Measurements from ENCODE around the gene SLC6A6.

The SLC6A6 gene

DNA sequence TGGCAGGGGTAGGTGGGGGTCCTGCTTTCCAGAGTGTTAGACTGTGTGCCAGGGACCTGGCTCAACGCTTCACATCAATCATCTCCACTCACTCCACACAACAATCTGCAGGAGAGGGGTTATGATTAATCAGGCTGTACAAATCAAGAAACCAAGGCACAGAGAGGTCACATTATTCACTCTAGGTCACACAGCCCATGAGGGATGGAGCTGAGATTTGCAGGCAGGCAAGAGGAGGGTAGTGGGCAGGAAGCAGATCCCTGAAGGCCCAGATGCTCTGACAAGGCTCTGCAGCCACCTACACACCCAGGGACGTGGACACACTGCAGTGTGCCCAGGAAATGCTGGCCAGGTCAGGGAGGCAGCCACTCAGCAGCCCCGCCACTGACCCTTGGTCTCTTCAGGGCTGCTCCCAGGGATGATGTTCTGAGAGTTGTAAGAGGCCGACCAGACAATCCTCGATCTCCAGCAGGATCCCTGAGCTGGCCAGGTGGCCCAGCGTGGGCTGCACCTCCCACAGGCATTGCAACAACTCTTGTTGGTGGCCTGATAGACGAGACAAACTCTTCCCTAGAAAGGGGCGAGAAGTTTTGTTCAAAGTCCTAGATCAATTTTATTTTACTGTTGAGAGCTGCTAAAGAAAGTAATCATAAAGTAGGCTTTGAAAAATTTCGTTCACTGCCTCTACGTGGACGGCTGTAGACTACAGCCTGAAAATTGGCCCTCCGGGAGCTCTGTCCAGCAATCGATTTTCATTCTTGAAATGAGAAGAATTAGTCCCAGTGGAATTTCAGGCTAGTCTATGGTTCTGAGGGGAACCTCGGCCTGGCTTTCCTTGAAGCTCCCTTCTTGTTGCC lies 4.2 kb upstream of the SLC6A6 start:
- H3K9ac ChIP-seq = peak overlapping the region in 3 of 11 experiments; percentile 22 to 45 (median 31); a peak in 5 of 22 replicates
- H3K27me3 ChIP-seq = no peaks in the 10 kb centered on the region
- no peaks in the 10 kb centered on the region for H3K36me3 ChIP-seq
- peaks cover 0 to 11% (median 4%) of the 10 kb centered on the region in 11 experiments; a peak in 5 of 22 replicates for H4K20me1 ChIP-seq
- H3K9me3 ChIP-seq (replicated peaks in 1 of 11) = no peaks in the 10 kb centered on the region
- H3K27ac ChIP-seq = peak overlapping the region in 5 of 11 experiments; percentile 32 to 66 (median 42); a peak in 10 of 22 replicates
- H3K4me3 ChIP-seq = peak overlapping the region in 3 of 10 experiments; percentile 14 to 43 (median 30); a peak in 3 of 20 replicates
- H3K4me2 ChIP-seq = peak overlapping the region; percentile 67 to 96 (median 89)
- peaks cover 41 to 70% (median 51%) of the 10 kb centered on the region in 10 experiments for H3K4me1 ChIP-seq
- TF ChIP-seq Cebpa-rat (IDR thresholded peaks at IDR 0.05) = no peak

DNA sequence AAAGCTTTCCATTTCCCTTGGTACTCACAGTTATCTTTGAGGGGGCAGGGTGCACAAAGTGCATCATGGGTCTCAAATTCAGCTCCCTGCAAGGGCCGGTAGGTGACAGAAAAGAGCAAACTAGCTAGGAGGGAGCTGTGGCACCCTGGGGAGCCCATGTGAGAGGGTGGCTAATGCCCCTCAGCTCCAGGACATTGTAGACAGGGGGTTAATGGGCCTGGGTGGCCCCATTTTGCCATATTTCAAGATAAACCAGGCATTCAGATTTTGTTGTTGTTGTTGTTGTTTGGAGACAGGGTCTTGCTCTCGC lies 3.7 kb upstream of the SLC6A6 start:
- H4K20me1 ChIP-seq = peaks cover 0 to 17% (median 9%) of the 10 kb centered on the region in 11 experiments; a peak in 12 of 22 replicates
- no peaks in the 10 kb centered on the region for H3K9me3 ChIP-seq (replicated peaks in 1 of 11)
- peak overlapping the region; percentile 67 to 96 (median 89); a peak in 17 of 22 replicates for H3K4me2 ChIP-seq
- no peak overlapping the region for H3K4me3 ChIP-seq
- H3K9ac ChIP-seq = no peak overlapping the region; a peak in 1 of 22 replicates
- peak overlapping the region in 1 of 11 experiments; percentile 42; a peak in 1 of 22 replicates for H3K27ac ChIP-seq
- H3K27me3 ChIP-seq = no peaks in the 10 kb centered on the region
- H3K4me1 ChIP-seq = peaks cover 43 to 65% (median 55%) of the 10 kb centered on the region in 10 experiments
- TF ChIP-seq Cebpa-rat (IDR thresholded peaks at IDR 0.05) = no peak
- no peaks in the 10 kb centered on the region for H3K36me3 ChIP-seq

DNA sequence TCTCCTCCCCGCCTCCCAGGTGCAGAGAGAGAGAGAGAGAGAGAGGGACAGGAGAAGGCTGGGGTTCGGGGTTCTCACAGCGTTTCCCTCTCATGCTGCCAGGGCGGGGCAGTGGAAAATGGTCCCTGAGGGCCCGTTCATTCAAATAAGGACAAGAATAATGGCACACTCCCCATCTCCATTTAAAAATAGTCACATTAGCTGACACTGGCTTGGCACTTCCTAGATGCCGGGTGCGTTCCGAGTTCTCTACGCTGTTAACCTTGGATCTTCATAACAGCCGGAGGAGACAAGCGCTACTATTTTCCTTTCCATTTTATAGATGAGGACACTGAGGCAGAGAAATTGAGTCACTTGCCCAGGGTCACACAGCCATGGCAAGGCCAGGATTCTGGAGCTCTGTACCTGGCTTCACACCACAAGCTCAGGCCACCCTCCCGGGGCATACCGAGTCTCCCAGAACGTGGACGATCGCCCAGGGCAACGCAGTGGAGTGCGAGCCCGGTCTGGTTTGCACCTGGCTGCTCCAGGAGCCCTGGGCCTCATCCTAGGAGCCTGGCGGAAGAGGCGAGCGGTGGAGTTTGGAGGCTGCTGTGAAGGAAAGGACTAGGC lies 608 bp upstream of the SLC6A6 start:
- TF ChIP-seq Cebpa-rat (IDR thresholded peaks at IDR 0.05) = no peak
- Histone ChIP-seq H3K9ac (peak overlapping the region in 10 of 11 experiments; percentile 86 to 98 (median 94); a peak in 20 of 22 replicates), H4K20me1 (peaks cover 0 to 47% (median 39%) of the 10 kb centered on the region in 11 experiments; a peak in 20 of 22 replicates), H3K4me1 (peaks cover 66 to 86% (median 80%) of the 10 kb centered on the region in 10 experiments), H3K9me3 (replicated peaks in 1 of 11) (no peaks in the 10 kb centered on the region), H3K36me3 (peaks cover 0 to 8% (median 7%) of the 10 kb centered on the region in 11 experiments; a peak in 11 of 22 replicates), H3K4me2 (peak overlapping the region; percentile 88 to 100 (median 97)), H3K4me3 (peak overlapping the region; percentile 77 to 95 (median 92)), H3K27ac (peak overlapping the region in 10 of 11 experiments; percentile 21 to 97 (median 95); a peak in 18 of 22 replicates), H3K27me3 (no peaks in the 10 kb centered on the region)

DNA sequence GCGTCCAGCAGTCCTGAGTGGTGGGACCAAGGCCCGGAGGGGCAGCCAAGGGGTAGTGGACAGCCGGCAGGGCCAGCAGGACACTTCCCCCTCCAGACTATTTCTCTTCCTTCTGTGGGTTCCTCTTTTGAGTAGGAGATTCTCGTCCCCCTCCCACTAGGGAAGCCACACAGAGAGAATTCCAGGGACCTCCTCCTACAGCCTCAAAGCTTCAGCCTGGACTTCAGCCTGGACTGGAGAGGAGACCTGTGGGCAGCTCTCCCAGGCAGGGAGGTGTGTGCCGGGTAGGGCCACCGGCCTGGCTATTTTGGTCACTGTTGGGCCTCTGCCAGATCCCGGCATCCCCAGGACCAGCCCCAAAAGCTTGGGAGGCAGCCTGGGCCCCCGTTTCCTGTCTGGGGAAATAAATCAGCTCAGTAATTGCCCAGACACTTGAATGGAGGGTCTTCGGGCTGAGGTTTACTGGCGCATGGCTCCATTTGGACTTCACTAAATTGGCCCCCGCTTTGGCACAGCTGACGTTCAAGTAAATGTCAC lies 1.3 kb downstream of the SLC6A6 start:
- H3K27me3 ChIP-seq = no peaks in the 10 kb centered on the region
- no peaks in the 10 kb centered on the region for H3K9me3 ChIP-seq (replicated peaks in 1 of 11)
- TF ChIP-seq Cebpa-rat (IDR thresholded peaks at IDR 0.05) = no peak
- peaks cover 0 to 20% (median 17%) of the 10 kb centered on the region in 11 experiments; a peak in 15 of 22 replicates for H3K36me3 ChIP-seq
- peaks cover 0 to 56% (median 46%) of the 10 kb centered on the region in 11 experiments; a peak in 20 of 22 replicates for H4K20me1 ChIP-seq
- peak overlapping the region; percentile 47 to 97 (median 95); a peak in 21 of 22 replicates for H3K27ac ChIP-seq
- peak overlapping the region; percentile 78 to 98 (median 94) for H3K9ac ChIP-seq
- peak overlapping the region; percentile 77 to 95 (median 92) for H3K4me3 ChIP-seq
- peak overlapping the region; percentile 92 to 100 (median 97) for H3K4me2 ChIP-seq
- peaks cover 62 to 81% (median 70%) of the 10 kb centered on the region in 10 experiments for H3K4me1 ChIP-seq

DNA sequence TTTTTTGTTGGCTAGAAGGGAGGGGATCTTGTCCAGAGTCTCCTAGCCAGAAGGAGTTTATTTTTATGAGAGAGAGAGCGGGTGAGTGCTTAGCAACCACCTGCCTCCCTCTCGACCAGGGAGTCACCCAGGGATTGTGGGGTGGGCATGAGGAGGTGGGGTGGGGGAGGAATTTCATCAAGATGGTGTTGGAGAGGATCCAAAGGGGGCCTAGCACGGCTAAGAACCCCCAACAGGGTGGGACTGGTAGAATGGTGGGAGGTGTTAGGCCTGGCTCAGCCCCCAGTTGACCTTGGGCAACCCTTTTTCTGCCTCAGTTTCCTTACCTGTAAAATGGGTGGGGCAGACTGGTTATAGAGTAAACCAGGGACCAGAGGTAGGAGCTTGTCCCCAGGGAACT lies 1.8 kb downstream of the SLC6A6 start:
- peaks cover 0 to 61% (median 47%) of the 10 kb centered on the region in 11 experiments; a peak in 20 of 22 replicates for H4K20me1 ChIP-seq
- peak overlapping the region; percentile 92 to 100 (median 97) for H3K4me2 ChIP-seq
- H3K4me1 ChIP-seq = peaks cover 60 to 81% (median 70%) of the 10 kb centered on the region in 10 experiments
- H3K9me3 ChIP-seq (replicated peaks in 1 of 11) = no peaks in the 10 kb centered on the region
- H3K9ac ChIP-seq = peak overlapping the region; percentile 78 to 98 (median 94)
- H3K27ac ChIP-seq = peak overlapping the region; percentile 47 to 97 (median 95); a peak in 20 of 22 replicates
- peaks cover 0 to 23% (median 17%) of the 10 kb centered on the region in 11 experiments; a peak in 16 of 22 replicates for H3K36me3 ChIP-seq
- no peak for TF ChIP-seq Cebpa-rat (IDR thresholded peaks at IDR 0.05)
- no peaks in the 10 kb centered on the region for H3K27me3 ChIP-seq
- H3K4me3 ChIP-seq = peak overlapping the region; percentile 77 to 95 (median 92)

DNA sequence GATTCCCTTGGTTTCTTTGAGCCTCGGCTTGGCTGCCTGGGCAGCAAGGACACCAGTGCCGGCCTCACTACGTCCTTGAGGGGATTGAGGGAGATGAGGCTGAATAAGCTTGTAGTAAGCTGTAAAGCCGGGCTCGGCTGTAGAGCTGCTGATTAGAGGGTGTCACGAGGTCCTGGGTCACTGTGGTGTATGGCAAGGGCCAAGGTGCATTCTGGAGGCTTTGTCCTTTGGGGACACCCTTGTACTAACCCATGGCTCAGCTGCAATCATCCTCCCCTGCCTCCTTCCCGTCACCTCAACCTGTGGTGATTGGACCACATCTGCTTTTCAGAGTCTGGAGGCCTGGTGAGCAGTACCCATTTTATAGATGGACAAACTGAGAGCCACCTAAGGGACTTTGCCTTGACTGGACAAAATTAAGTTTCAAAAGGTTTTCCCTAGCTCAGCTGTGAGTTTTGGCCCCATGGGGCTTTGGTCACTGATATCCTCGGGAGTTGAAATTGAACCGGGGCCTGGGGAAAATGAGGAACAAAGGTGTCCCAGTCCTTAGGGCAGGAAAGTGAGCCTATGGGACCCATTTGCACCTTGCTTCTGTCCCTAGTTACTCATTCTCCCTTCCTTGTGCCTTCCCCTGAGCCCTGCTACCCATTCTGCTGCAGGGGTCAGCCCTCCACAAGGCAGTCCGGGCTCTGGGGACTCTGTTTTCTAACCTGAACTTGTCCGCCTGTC lies 2.4 kb downstream of the SLC6A6 start:
- peak overlapping the region; percentile 78 to 98 (median 94); a peak in 20 of 22 replicates for H3K9ac ChIP-seq
- H3K36me3 ChIP-seq = peaks cover 0 to 29% (median 20%) of the 10 kb centered on the region in 11 experiments; a peak in 16 of 22 replicates
- TF ChIP-seq Cebpa-rat (IDR thresholded peaks at IDR 0.05) = no peak
- peak overlapping the region; percentile 77 to 95 (median 92); a peak in 19 of 20 replicates for H3K4me3 ChIP-seq
- H3K27me3 ChIP-seq = no peaks in the 10 kb centered on the region
- peaks cover 0 to 67% (median 51%) of the 10 kb centered on the region in 11 experiments; a peak in 20 of 22 replicates for H4K20me1 ChIP-seq
- peaks cover 65 to 81% (median 73%) of the 10 kb centered on the region in 10 experiments for H3K4me1 ChIP-seq
- peak overlapping the region in 8 of 11 experiments; percentile 75 to 97 (median 95); a peak in 11 of 22 replicates for H3K27ac ChIP-seq
- peak overlapping the region; percentile 92 to 100 (median 97) for H3K4me2 ChIP-seq
- no peaks in the 10 kb centered on the region for H3K9me3 ChIP-seq (replicated peaks in 1 of 11)

DNA sequence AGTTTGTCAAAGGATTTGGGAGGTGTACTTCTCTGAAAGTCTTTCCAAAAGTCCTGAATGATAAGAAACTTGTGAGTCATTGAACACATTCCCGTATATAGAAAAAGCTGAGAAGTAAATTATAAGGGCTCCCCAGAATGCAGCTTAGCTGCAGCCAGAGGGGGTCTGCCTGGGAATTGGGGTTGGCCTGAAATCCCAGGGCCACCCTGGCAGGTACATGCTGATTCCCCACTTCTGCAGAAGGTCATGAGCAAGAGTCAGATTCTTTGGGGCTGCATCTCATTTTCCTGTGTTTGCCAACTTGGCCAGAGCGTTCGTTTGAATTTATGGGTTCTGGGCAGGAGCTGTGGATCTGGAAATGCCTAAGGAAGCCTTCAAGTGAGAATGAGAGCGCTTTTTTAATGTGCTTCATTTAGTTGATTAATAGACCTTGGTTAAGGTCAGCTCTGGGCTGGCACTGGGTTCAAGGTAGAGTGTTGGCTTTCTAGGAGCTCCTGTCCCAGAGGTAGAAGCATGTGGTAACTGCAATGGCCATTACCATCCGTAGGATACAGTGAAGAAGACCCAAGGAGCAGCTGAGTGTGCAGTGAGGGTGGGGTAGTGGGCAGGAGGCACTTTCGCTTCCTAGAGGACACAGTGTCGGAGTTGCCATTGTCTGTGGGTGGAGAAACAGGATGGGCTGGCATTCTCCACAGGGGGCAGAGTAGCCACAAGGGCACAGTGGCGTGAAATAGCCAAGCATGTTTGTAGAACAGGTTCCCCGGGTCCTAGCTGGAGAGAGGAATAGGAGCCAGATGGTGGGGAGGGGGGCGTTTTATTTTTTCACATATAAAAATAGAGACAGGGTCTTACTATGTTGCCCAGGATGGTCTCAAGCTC lies 3.2 kb downstream of the SLC6A6 start:
- no peak for TF ChIP-seq Cebpa-rat (IDR thresholded peaks at IDR 0.05)
- Histone ChIP-seq H3K27ac (peak overlapping the region in 5 of 11 experiments; percentile 16 to 97 (median 90); a peak in 7 of 22 replicates), H3K4me2 (peak overlapping the region; percentile 92 to 100 (median 97)), H3K4me3 (peak overlapping the region in 7 of 10 experiments; percentile 16 to 95 (median 92); a peak in 8 of 20 replicates), H4K20me1 (peaks cover 0 to 75% (median 51%) of the 10 kb centered on the region in 11 experiments; a peak in 20 of 22 replicates), H3K9me3 (replicated peaks in 1 of 11) (no peaks in the 10 kb centered on the region), H3K27me3 (no peaks in the 10 kb centered on the region), H3K4me1 (peaks cover 65 to 81% (median 77%) of the 10 kb centered on the region in 10 experiments), H3K9ac (peak overlapping the region in 8 of 11 experiments; percentile 7 to 98 (median 90); a peak in 11 of 22 replicates), H3K36me3 (peaks cover 0 to 31% (median 24%) of the 10 kb centered on the region in 11 experiments; a peak in 16 of 22 replicates)

Measured in BLaER1 treated with 17β-estradiol and CSF1 and Interleukin-3, amounts not matched to agents 10 nM and 100 nM (cell line).